Esophagus muscularis mucosa (tissue), 4 donors: ENCODE results near the gene KLHL26. TPM values are rescaled to one million over a fixed set of nuclear protein-coding genes. Genes with fewer than 3 reads are reported as not detected.
A peak's percentile ranks its signal among the peaks of the same experiment; 100 is the strongest.

Experiments used
- DNase-seq: peaks from one replicate; pipeline ENCODE4 v3.0.0-alpha.2; 2017; ENCODE audit errors: extremely low spot score
- H3K27ac ChIP-seq, 4 donors: fragments of 200-600 bp; sonication (generic); replicated peaks in 1 of 4; 1 replicate in 3 of 4; 2 replicates in 1 of 4; pipeline ENCODE4 v1.5.1; 2016 to 2019; ENCODE audit warnings: mild to moderate bottlenecking in 1 of 4
- H3K27me3 ChIP-seq, 4 donors: fragments of 200-600 bp; sonication (generic); one replicate each; pipeline versions ENCODE4 v1.5.1 to v1.6.0; 2016 to 2019
- H3K36me3 ChIP-seq, 4 donors: fragments of 200-600 bp; sonication (generic); one replicate each; pipeline ENCODE4 v1.5.1; 2016 to 2019
- H3K4me1 ChIP-seq, 4 donors: fragments of 200-600 bp; sonication (generic); one replicate each; pipeline ENCODE4 v1.5.1; 2016 to 2019
- H3K4me3 ChIP-seq, 4 donors: fragments of 200-600 bp; sonication (generic); 1 replicate in 2 of 4; 2 replicates in 2 of 4; pipeline ENCODE4 v1.5.1; 2016 to 2019; ENCODE audit warnings: mild to moderate bottlenecking in 4 of 4, moderate library complexity in 1 of 4
- H3K9me3 ChIP-seq, 4 donors: fragments of 200-600 bp; sonication (generic); 1 replicate in 3 of 4; 2 replicates in 1 of 4; pipeline ENCODE4 v1.5.1; 2016 to 2019
- EP300 ChIP-seq: sonication (generic); formaldehyde crosslinking; IDR thresholded peaks from one replicate; pipeline ENCODE4 v1.6.1; 2017; ENCODE audit warnings: antibody characterized with exemption
- POLR2A ChIP-seq: fragments of 450-650 bp; IDR thresholded peaks from one replicate; pipeline ENCODE4 v1.6.1; 2017; ENCODE audit warnings: antibody characterized with exemption, moderate library complexity, mild to moderate bottlenecking, low read depth
- POLR2AphosphoS5 ChIP-seq, 2 donors: sonication (generic); formaldehyde crosslinking; IDR thresholded peaks; one replicate each; pipeline ENCODE4 v1.6.1; 2017; ENCODE audit warnings: antibody characterized with exemption in 2 of 2
- WGBS: methylation state at CpG from one replicate; pipeline ENCODE4 v1.1.5; 2018; 5-methylcytosine and 5-hydroxymethylcytosine counted together
- intact Hi-C: fragments of 100-400 bp; cut with DNase I; formaldehyde crosslinking; loops from one replicate; pipeline ENCODE4 v1.15.1; 2023
- total RNA-seq, 4 donors: library from RNA; depleted of rRNA; stranded (reverse); fragments of >200 nt; gene quantifications; one replicate each; pipeline versions ENCODE4 v1.1.0 to v1.2.1, GENCODE V29; 2016
- TF ChIP-seq, protein P1 (sequence below), 3 experiments: fragments of 200-600 bp in 2 of 3; fragments of 450-650 bp in 1 of 3; sonication (generic) in 2 of 3; IDR thresholded peaks; one replicate each; pipeline ENCODE4 v1.5.1; 2017 to 2019; ENCODE audit warnings: antibody characterized with exemption in 3 of 3, mild to moderate bottlenecking in 2 of 3, moderate library complexity in 1 of 3

Gene KLHL26
- total RNA-seq, 4 donors from 2014 or later: 9.1 to 19.0 (median 13.5) TPM

DNA sequence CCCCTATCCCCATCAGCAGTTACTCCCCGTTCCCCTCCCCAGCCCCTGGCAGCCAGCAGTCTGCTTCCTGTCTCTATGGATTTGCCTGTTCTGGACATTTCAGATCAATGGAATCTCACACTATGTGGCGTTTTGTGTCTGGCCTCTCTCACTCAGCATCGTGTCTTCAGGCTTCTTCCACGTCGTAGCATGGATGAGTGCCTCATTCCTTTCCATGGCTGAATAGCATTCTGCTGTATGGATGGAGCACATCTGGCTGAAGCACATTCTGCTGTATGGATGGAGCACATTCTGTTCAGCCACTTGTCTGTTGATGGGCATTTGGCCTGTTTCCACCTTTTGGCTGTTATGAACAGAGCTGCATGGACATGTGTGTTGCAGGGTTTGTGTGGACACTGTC lies 76.2 kb downstream of the KLHL26 start:
- Histone ChIP-seq H3K4me1 (peaks cover 9 to 66% (median 56%) of the 10 kb centered on the region in 4 donors), H3K36me3 (peaks cover 0 to 4% (median 0%) of the 10 kb centered on the region in 4 donors), H3K9me3 (no peaks in the 10 kb centered on the region), H3K27me3 (no peaks in the 10 kb centered on the region), H3K27ac (peak overlapping the region in 1 of 4 donors; percentile 46), H3K4me3 (no peak overlapping the region)
- TF ChIP-seq, protein P1, sequence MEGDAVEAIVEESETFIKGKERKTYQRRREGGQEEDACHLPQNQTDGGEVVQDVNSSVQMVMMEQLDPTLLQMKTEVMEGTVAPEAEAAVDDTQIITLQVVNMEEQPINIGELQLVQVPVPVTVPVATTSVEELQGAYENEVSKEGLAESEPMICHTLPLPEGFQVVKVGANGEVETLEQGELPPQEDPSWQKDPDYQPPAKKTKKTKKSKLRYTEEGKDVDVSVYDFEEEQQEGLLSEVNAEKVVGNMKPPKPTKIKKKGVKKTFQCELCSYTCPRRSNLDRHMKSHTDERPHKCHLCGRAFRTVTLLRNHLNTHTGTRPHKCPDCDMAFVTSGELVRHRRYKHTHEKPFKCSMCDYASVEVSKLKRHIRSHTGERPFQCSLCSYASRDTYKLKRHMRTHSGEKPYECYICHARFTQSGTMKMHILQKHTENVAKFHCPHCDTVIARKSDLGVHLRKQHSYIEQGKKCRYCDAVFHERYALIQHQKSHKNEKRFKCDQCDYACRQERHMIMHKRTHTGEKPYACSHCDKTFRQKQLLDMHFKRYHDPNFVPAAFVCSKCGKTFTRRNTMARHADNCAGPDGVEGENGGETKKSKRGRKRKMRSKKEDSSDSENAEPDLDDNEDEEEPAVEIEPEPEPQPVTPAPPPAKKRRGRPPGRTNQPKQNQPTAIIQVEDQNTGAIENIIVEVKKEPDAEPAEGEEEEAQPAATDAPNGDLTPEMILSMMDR (IDR thresholded peaks at IDR 0.05): no peak
- TF ChIP-seq POLR2AphosphoS5 (IDR thresholded peaks at IDR 0.05): no peak
- WGBS: 70% methylated on average over 5 of the region's 5 CpGs
- DNase-seq: no peak
- intact Hi-C loops: no loop called here

DNA sequence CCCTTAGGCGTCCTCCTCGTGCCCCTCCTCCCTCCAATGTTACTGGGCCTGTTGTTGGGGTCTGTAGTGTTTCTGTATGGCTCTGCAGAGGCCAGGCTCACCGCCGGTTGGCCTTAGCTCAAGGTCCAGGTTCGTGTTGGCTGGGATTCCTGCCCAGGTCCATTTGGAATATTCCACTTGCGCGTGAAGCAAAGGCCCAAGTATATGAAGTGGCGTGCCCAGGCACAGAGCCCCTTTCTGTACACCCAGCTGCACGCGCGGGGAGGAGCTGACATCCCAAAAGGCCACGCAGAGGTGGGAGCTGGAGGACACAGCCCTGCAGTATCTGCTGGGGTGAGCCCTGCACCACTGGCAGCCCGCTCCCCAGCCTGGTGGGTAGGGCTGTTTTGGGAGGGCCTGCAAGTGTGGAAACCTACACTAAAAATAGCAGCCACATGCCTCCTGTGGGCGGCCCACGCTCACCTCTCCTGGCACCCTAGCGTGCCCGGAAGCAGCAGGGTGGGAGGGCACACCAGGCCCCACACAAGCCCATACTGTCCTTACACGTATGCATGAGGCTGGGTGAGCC lies 76.8 kb downstream of the KLHL26 start:
- peaks cover 0 to 4% (median 0%) of the 10 kb centered on the region in 4 donors for H3K36me3 ChIP-seq
- WGBS: 82% methylated on average over 15 of the region's 18 CpGs
- intact Hi-C loops: no loop called here
- TF ChIP-seq EP300 (no peak), POLR2A (no peak), POLR2AphosphoS5 (IDR thresholded peaks at IDR 0.05) (no peak)
- TF ChIP-seq, protein P1 (IDR thresholded peaks at IDR 0.05): no peak
- no peaks in the 10 kb centered on the region for H3K27me3 ChIP-seq
- H3K4me1 ChIP-seq: peaks cover 9 to 60% (median 50%) of the 10 kb centered on the region in 4 donors
- H3K9me3 ChIP-seq: no peaks in the 10 kb centered on the region
- no peak overlapping the region for H3K27ac ChIP-seq
- no peak for DNase-seq
- no peak overlapping the region for H3K4me3 ChIP-seq

DNA sequence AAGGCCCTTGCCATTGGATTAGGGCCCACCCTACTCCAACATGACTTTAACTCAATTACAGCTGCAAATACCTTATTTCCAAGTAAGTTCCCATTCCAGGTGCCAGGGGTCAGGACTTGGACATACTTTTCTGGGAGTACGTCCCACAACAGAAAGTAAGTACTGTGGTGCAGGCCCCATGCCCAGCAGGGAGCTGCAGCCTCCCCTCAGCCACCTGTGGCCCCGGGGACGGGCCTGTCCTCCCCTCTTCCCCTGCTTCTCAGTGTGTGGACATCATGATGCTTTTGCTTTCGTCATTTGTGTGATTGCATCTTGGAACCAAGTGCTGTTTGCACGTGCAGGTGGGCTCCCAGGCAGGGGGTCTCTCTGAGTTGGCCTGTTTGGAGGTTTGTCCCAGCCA lies 78.6 kb downstream of the KLHL26 start:
- TF ChIP-seq, protein P1 (IDR thresholded peaks at IDR 0.05): no peak
- no peak for TF ChIP-seq EP300
- TF ChIP-seq POLR2AphosphoS5 (IDR thresholded peaks at IDR 0.05): no peak
- TF ChIP-seq POLR2A: no peak
- H3K27ac ChIP-seq: no peak overlapping the region
- peaks cover 9 to 52% (median 32%) of the 10 kb centered on the region in 4 donors for H3K4me1 ChIP-seq
- WGBS: 84% methylated on average over 5 of the region's 5 CpGs
- no peaks in the 10 kb centered on the region for H3K27me3 ChIP-seq
- peaks cover 0 to 4% (median 0%) of the 10 kb centered on the region in 4 donors for H3K36me3 ChIP-seq
- no peaks in the 10 kb centered on the region for H3K9me3 ChIP-seq
- DNase-seq: no peak
- no peak overlapping the region for H3K4me3 ChIP-seq
- intact Hi-C loops: no loop called here

DNA sequence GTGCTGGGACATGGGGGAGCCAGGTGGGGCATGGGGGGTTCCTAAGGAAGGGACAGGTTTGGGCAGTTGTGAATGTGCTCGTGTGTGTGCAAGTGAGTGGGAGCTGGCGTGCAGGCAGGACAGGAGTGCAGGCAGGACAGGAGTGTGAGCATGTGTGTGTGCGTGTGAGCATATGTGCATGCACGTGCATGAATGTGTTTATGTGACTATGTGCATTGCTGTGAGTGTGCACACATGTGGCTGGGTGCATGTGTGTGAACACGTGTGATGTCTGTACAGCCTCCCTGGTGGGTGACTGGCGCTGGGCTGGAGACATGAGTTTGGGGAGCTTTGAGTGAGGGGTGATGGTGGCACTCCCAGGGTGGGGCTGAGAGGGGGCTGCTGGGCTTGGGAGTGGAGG lies 80.0 kb downstream of the KLHL26 start:
- 97% methylated on average over 6 of the region's 6 CpGs for WGBS
- Histone ChIP-seq H3K9me3 (no peaks in the 10 kb centered on the region), H3K4me1 (peaks cover 5 to 37% (median 17%) of the 10 kb centered on the region in 4 donors), H3K27ac (no peak overlapping the region), H3K36me3 (peaks cover 0 to 4% (median 0%) of the 10 kb centered on the region in 4 donors), H3K4me3 (no peak overlapping the region), H3K27me3 (no peaks in the 10 kb centered on the region)
- intact Hi-C loops: no loop called here
- TF ChIP-seq, protein P1 (IDR thresholded peaks at IDR 0.05): no peak
- no peak for TF ChIP-seq POLR2AphosphoS5 (IDR thresholded peaks at IDR 0.05)
- TF ChIP-seq POLR2A: no peak
- no peak for TF ChIP-seq EP300
- no peak for DNase-seq

DNA sequence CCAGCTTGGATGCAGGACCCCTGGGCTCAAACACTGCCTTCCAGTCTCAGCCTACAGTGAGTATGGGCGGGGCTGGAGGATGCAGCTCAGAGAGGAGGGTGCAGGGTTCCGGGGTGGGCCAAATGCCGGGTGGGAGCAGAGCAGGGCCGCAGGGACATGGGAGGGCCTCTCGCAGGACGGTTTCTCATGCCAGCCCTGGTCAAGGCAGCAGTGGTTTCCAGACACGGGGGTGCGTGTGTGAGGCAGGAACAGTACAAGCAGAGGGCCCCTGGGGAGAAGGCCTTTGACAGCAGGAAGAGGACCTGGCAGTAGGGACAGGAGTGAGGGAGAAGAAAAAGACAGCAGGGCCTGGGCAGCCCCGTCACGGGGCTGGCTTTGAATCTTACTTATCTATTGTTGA lies 80.8 kb downstream of the KLHL26 start:
- Histone ChIP-seq H3K27me3 (no peaks in the 10 kb centered on the region), H3K36me3 (peaks cover 0 to 6% (median 0%) of the 10 kb centered on the region in 4 donors), H3K9me3 (no peaks in the 10 kb centered on the region), H3K27ac (no peak overlapping the region), H3K4me1 (peaks cover 5 to 35% (median 15%) of the 10 kb centered on the region in 4 donors), H3K4me3 (no peak overlapping the region)
- intact Hi-C loops: no loop called here
- no peak for TF ChIP-seq POLR2A
- no peak for TF ChIP-seq POLR2AphosphoS5 (IDR thresholded peaks at IDR 0.05)
- TF ChIP-seq, protein P1 (IDR thresholded peaks at IDR 0.05): no peak
- TF ChIP-seq EP300: no peak
- WGBS: 87% methylated on average over 10 of the region's 10 CpGs
- DNase-seq: no peak
